OCI-M2 (cell line): ENCODE results near the gene SLC17A5.
"Not testable (repeated sequence)": the region's sequence is repeated elsewhere in the genome, so short reads cannot be mapped to it uniquely, and the experiment has no call there.

Source experiments
- DNase-seq: peaks from one replicate; lab custom pipeline; 2025; ENCODE audit not compliant: unreplicated experiment; lab: John Stamatoyannopoulos, UW

SLC17A5 gene

DNA sequence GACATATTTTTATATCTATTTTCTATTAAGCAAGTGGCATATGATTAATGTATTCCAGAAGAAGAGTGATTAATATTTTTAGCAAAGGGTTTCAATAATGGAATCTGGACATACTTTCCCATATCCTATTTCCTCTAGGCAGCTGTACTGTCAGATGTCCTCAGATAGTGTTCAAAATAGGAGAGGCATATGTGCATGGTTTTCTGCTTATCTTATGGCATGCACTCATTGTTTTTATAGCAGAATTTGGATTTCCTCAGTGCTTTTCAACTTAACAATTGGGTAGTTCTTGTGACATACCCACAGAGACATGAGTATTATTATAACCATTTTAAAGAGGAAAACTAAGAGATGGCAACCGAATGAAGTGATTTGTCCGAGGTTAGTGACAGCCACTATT lies 12.6 kb upstream of the SLC17A5 start:
- no peak for DNase-seq

DNA sequence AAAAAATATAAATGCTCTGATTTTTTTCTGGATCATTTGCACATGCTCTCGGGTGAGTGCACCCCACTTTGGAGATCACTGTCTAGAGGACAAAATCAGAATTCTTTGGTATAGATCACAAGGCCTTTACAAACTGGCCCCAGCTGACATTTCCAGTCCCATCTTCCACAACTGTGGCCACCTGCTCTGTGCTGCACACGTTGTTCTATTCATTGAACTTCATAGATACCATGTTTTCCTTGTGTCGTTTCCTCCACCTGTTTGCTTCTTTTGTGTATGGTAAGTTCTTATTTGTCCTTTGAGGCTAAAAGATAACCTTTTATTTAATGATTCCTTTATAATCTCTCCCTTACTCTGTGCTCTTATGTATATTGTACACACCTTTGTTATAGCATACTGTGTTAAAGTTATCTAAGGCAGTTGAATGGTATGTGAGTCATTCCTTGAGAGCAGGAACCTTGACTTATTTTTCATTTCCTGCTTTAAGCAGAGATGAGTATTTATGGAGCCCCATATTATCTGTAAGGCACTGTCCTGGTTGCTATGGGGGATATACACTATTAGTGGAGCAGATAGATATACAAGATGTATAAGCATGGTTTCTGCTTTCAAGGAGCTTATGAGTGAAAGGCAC lies 12.0 kb upstream of the SLC17A5 start:
- DNase-seq, result no peak

- no peak for DNase-seq
These were observed 10.9 kb upstream of the SLC17A5 start for GRCh38 chr6:73664701-73665100.

GRCh38 chr6:73657201-73657600 lies 3.4 kb upstream of the SLC17A5 start:
- no peak for DNase-seq

DNA sequence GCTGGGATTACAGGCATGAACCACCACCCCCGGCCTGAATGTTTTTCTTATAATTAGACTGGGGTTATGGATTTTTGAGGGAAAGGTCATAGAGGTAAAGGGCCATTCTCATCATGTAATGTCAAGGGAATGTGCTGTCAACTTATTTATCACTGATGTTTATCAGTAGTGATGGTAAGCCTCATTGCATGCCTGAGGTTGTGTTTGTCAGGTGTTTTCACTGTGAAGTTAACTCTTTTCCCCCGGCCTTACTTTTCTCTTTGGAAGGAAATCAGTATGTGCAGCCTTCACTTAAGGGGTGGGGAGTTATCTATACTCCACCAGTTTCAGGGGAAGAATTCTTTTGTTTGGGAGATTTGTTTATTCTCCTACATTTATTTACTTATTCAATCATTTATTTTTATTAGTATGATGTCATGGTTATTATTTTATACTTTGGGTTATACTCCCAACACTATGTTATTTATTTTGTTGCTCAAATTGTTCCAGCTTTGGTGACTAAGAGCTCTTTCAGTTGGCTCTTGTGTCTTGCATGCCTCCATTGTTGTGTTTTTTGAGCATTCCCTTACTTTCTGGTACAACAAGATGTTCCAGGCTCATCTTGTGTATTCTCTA lies 2.8 kb upstream of the SLC17A5 start:
- no peak for DNase-seq

DNA sequence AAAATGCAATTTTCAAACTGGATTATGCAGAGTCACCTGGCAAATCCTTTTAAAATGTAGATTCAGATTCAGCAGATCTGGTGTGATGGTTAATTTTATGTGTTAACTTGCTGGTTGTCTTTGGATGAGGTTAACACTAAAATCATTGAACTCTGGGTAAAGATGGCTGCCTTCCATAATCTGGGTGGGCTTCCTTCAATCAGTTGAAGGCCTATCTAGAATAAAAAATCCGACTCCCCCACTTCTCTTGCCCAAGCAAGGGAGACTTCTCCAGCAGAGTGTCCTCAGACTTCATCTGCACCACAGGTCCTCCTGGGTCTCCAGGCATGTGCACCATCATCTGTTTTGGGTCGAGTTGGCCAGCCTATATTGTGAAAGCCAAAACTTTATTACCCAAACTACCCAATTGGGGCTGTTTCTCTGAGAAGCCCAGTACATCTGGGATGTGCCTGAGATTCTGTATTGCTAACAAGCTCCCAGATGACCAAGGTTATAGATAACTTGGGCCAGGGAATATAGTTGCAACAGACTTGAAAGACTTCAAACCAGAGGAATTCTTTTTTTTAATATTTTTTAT lies 1.6 kb upstream of the SLC17A5 start:
- no peak for DNase-seq

DNA sequence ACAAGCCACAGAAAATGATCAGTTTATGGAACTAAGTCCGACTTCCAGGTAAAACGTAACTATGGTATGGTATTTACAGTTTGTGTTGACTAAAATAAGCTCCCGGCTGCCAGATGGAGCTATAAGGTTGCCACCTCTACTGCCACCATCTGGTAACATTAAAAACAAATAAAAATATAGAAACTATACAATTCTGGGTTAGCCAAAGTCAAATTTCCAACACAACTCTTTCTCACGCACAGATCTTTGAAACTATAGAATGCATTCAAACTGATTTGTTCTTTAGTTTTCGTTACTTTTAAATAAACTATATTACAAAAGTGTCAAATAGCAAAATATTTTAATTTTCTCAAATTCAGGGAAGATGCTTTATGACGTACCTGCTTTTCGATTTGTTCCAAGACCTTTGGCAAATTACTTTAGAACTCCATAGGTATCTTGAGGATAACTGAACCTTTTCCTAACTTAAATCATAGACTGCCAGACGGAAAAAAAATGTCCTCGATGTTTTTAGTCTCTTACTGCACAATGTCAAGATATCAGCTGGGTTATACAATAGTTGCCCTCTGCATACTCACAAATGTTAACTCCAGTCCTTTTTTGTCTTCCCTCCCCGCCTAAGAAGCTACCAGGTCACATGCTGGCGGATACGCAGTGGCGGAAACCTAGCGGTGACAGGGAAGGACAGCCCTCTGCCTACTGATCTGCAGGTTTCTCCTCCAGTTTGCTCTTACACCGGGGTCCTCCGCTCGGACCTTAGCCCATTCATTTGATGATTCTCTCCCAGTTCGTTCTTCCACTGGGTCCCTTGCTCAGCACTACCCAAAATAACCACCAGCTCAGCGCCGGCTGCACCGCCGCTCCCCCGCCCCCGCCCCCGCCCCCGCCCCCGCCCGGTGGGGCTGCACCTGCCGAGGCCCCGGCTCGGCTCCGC lies 888 bp downstream of the SLC17A5 start:
- DNase-seq, result no peak

DNA sequence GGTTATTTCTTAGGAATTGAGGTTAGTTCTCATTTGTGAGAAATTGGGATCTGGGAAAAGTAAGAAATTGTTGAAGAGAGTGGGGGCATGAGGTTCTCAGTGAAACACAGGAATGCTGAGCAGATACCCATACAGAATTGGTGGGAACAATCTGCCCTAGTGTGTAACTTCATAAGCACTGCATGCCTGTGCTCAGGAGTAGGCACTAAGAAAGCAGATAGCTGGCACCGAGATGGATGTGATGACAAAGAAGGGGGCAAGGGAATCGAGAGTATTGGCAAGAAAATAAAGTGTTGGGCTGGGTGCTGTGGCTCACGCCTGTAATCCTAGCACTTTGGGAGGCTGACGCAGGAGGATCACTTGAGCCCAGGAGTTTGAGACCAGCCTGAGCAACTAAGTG lies 4.0 kb downstream of the SLC17A5 start:
- DNase-seq, result no peak

DNA sequence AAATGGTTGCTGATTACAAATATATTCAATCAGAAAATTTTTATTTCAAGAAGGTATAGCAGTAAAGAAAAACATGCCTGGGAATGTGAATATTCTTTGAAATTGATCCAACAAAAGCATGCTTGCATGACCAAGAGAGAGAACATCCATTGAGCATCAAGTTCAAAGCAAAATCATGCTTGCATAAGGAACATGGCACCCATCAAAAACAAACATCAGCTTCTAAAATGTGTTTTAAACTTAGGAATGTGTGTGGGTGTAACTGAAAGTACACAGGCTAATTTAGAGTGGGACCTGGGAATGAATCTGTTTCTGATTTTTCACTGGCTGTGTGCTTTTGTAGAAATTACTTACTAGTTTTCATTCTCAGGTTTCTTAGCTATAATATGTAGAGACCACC lies 5.6 kb downstream of the SLC17A5 start:
- no peak for DNase-seq

DNA sequence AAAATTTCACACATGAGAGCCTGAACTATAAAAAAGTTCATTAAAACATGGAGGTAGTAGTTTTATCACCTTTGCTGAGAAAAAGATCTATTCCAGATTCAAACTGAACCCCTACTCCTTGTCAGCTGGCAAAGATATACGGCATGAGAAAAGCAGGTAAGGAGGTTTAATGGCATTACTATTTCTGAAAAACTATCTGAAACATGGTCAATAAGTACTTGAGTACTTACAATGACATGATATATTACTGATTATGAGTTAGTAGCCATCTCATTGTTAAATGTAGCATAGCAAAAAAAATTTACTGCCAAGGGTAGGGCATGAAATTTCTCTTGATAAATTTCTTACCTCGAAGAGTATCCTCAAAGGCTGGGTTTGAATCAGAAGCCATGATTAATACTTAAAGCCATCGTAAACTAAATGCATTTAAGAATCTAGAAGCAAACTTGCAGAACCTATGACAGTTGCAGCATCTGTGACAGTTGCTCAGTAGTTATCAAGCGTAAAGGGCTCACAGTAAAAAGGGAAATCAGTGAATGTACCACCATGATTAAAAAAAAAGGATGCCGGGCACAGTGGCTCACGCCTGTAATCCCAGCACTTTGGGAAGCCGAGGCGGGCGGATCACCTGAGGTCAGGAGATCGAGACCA lies 8.7 kb downstream of the SLC17A5 start:
- no peak for DNase-seq

DNA sequence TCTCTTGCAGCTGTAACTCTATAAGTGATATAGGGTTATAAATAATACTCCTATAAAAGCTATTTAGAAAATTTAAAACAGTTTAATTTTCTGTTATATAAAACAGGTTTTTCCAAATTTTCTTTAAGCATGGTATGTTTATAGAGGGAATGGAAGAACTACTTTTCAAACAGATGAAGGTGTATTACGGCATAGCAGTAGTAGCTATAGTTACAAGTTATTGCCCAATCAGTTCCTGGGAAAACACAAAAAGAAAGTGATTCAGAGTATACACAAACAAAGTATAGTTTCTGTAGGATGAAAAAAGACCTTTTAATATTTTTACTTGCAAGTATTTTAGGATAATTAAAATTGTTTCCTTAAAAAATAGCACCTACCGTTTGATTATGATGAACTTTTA lies 9.8 kb downstream of the SLC17A5 start:
- no peak for DNase-seq

DNA sequence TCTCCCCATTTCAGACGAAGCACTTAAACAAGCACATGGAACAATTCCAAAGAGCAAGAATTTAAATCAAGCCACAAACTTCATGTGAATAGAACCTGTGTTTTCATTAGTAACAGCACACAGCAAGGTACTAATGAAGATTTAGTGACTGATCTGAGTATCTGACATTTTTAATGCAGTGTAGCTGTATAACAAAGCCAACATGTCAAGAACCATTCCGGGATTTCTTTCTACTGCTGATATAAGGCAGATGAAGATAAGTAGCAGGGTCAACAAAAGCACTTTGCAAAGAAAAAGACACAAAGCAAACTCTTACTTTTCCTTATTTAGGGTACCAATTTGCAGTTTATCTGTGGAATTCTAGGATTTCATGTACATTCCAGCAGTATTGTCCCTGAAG lies 11.3 kb downstream of the SLC17A5 start:
- DNase-seq, result no peak

- DNase-seq, result no peak
These were observed 13.5 kb downstream of the SLC17A5 start for GRCh38 chr6:73640179-73640750.

GRCh38 chr6:73639040-73639439 lies 14.8 kb downstream of the SLC17A5 start:
- DNase-seq, result no peak

DNA sequence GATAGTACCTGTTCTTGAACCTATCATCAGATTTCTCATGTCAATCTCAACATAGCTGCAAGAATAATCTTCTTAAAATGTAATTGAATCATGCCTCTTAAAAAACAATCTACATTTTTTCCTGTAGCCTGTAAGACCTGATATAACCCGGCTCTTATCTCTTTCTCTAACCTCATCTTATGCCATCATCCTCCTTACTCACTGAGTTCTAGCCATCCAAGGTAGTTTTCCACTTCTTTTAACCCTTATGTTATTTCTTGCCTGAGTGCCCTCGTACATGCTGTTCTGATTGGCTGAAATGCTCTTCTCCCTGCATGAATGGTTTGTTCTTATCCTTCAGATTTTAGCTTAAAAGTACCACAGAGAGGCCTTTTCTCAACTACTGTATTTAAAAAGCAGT lies 16.4 kb downstream of the SLC17A5 start:
- no peak for DNase-seq

- DNase-seq, result no peak
These were observed 17.7 kb downstream of the SLC17A5 start for GRCh38 chr6:73636048-73636447.

- no peak for DNase-seq
These were observed 21.4 kb downstream of the SLC17A5 start for GRCh38 chr6:73632346-73632745.

- DNase-seq, result no peak
These were observed 21.9 kb downstream of the SLC17A5 start for GRCh38 chr6:73631849-73632248.

DNA sequence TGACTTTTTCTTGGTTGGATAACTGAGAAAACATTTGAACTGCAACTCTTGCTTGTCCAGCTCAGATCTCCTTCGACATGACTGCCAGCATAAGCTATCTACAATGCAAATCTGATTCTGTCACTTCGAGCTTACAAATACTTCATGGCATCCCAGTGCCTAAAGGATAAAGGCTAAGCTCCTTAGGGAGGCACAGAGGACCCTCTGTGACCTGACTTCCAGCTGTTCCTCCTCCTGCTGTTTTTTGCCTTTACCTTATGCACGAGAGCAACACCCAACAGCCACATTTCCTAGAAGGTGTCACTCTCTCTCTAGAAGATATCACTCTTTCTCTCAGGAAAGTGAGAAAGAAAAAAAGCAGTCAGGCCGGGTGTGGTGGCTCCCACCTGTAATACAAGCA lies 23.4 kb downstream of the SLC17A5 start:
- DNase-seq, result no peak

DNA sequence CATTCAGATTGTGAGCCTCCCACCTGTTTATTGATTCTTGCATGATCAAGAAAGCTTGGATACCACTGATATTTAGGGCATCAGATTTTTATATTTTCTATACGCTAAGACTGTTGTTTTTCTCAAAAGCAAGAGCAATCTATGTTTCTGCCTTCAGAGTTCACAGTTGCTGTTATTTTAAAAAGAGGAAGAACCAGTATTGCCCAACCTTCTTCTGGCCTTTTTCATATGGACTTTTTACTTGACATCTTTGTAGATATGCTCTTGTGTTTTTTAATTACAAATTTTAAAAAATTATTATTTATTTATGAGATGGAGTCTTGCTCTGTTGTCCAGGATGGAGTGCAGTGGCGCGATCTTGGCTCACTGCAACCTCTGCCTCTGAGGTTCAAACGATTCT lies 28.9 kb downstream of the SLC17A5 start:
- DNase-seq, result no peak

DNA sequence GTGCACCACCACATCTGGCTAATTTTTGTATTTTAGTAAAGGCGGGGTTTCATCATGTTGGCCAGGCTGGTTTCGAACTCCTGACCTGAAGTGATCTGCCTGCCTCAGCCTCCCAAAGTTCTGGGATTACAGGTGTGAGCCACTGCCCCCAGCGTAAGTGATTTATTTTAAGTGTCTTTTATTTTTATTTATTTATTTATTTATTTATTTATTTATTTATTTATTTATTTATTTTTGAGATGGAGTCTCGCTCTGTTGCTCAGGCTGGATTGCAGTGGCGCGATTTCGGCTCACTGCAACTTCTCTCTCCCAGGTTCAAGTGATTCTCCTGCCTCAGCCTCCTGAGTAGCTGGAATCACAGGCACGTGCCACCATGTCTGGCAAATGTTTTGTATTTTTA lies 30.3 kb downstream of the SLC17A5 start:
- not testable (repeated sequence) for DNase-seq
